Duodenal mucosa (tissue), 2 donors: ENCODE measurements around the gene CD300LB.

ENCODE experiments used
- H3K27ac ChIP-seq: one replicate; pipeline ENCODE4 v1.7.0; 2013; ENCODE audit warnings: low read depth, low read length
- H3K27me3 ChIP-seq, 2 donors: one replicate each; pipeline ENCODE4 v1.7.0; 2013; ENCODE audit warnings: low read length in 2 of 2, control low read depth in 1 of 2; ENCODE audit not compliant: insufficient read depth in 2 of 2, control insufficient read depth in 1 of 2
- H3K36me3 ChIP-seq, 2 donors: one replicate each; pipeline ENCODE4 v1.7.0; 2013; ENCODE audit warnings: low read length in 2 of 2, control low read depth in 1 of 2; ENCODE audit not compliant: insufficient read depth in 2 of 2, control insufficient read depth in 1 of 2
- H3K4me1 ChIP-seq, 2 donors: one replicate each; pipeline ENCODE4 v1.7.0; 2013; ENCODE audit warnings: low read length in 2 of 2, control low read depth in 1 of 2; ENCODE audit not compliant: insufficient read depth in 2 of 2, control insufficient read depth in 1 of 2
- H3K4me3 ChIP-seq, 2 donors: one replicate each; pipeline ENCODE4 v1.7.0; 2013; ENCODE audit warnings: low read length in 2 of 2, low read depth in 1 of 2
- H3K9ac ChIP-seq, 2 donors: one replicate each; pipeline ENCODE4 v1.7.0; 2013; ENCODE audit warnings: low read length in 2 of 2, low read depth in 1 of 2
- H3K9me3 ChIP-seq, 2 donors: one replicate each; pipeline ENCODE4 v1.7.0; 2013; ENCODE audit warnings: low read length in 2 of 2, control low read depth in 1 of 2; ENCODE audit not compliant: control insufficient read depth in 1 of 2

CD300LB gene

DNA sequence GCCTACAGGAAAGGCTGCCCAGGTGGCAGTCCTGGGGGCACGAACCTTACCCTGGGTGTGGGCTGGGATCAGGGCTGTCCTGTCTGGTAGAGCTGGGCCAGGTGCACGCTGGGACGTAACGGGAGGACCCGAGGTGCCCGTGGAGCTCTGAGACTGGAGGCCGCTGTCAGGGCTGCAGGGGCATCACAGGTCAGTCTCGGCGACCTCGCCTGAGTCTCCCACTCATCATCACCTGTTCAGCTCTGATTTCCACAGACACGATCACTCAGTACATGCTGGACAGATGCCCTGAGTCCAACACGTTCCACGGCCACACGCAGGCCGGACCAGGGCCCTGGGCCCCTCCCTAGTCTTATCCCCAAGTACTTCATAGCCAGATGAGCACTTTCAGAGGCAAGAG lies 19.3 kb upstream of the CD300LB start:
- Histone ChIP-seq H3K9me3 (no peaks in the 10 kb centered on the region), H3K9ac (no peak overlapping the region), H3K36me3 (no peaks in the 10 kb centered on the region)

GRCh38 chr17:74549343-74549742 lies 18.1 kb upstream of the CD300LB start:
- H3K27ac ChIP-seq = no peak overlapping the region
- no peaks in the 10 kb centered on the region for H3K9me3 ChIP-seq
- H3K4me1 ChIP-seq = no peaks in the 10 kb centered on the region
- H3K9ac ChIP-seq = no peak overlapping the region
- no peaks in the 10 kb centered on the region for H3K36me3 ChIP-seq
- H3K27me3 ChIP-seq = peaks cover 0 to 4% of the 10 kb centered on the region in 2 donors
- no peak overlapping the region for H3K4me3 ChIP-seq

More for the DNA sequence above, 19.3 kb upstream of the CD300LB start:
- Histone ChIP-seq H3K4me3 (no peak overlapping the region), H3K27me3 (peaks cover 0 to 4% of the 10 kb centered on the region in 2 donors), H3K27ac (no peak overlapping the region), H3K4me1 (no peaks in the 10 kb centered on the region)

GRCh38 chr17:74547736-74548135 lies 16.5 kb upstream of the CD300LB start:
- no peak overlapping the region for H3K27ac ChIP-seq
- no peaks in the 10 kb centered on the region for H3K4me1 ChIP-seq
- no peaks in the 10 kb centered on the region for H3K9me3 ChIP-seq

GRCh38 chr17:74547264-74547663 lies 16.0 kb upstream of the CD300LB start:
- Histone ChIP-seq H3K27ac (no peak overlapping the region), H3K4me3 (no peak overlapping the region), H3K9me3 (no peaks in the 10 kb centered on the region), H3K36me3 (no peaks in the 10 kb centered on the region), H3K9ac (no peak overlapping the region), H3K27me3 (peaks cover 0 to 6% of the 10 kb centered on the region in 2 donors), H3K4me1 (no peaks in the 10 kb centered on the region)

More at GRCh38 chr17:74547736-74548135, 16.5 kb upstream of the CD300LB start:
- H3K36me3 ChIP-seq = no peaks in the 10 kb centered on the region
- peaks cover 0 to 4% of the 10 kb centered on the region in 2 donors for H3K27me3 ChIP-seq
- H3K4me3 ChIP-seq = no peak overlapping the region
- no peak overlapping the region for H3K9ac ChIP-seq

- no peaks in the 10 kb centered on the region for H3K9me3 ChIP-seq
- no peaks in the 10 kb centered on the region for H3K4me1 ChIP-seq
- no peak overlapping the region for H3K4me3 ChIP-seq
- no peaks in the 10 kb centered on the region for H3K36me3 ChIP-seq
- H3K27ac ChIP-seq = no peak overlapping the region
- H3K27me3 ChIP-seq = peaks cover 0 to 5% of the 10 kb centered on the region in 2 donors
- no peak overlapping the region for H3K9ac ChIP-seq
Measured at GRCh38 chr17:74546586-74546985, 15.3 kb upstream of the CD300LB start.

DNA sequence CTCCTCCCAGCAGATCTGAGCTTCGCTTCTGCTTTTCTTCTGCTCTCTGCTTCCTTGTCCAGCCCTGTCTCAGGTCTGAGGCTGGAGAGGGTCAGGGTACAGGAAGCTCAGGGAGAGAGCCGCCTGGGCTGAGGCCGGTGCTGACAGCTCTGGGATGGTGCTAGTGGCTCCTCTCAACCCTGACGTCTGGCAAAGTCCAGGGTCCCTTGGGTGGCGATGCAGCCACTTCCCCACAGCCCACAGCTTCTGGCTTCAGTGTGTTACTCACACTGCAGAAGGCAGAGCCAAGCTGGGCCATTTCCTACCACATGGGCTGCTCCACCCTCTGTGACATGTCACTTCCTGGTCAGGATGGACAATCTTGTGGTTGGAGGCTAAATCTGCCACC lies 14.6 kb upstream of the CD300LB start, which contains the start of gene CD300C:
TSS of gene CD300C (minus strand) at position 273 of the 388 bp plus-strand sequence. CDS start 333 bp downstream, outside the sequence.
- peak within 1 kb of the TSS; percentile 31 for H3K27ac ChIP-seq
- peak within 1 kb of the TSS in 1 of 2 donors; percentile 17 for H3K4me3 ChIP-seq
- H3K9me3 ChIP-seq = no peaks in the 10 kb centered on the region
- H3K4me1 ChIP-seq = no peaks in the 10 kb centered on the region
- no peak within 1 kb of the TSS for H3K9ac ChIP-seq
- peaks cover 0 to 5% of the 10 kb centered on the region in 2 donors for H3K27me3 ChIP-seq
- no peaks in the 10 kb centered on the region for H3K36me3 ChIP-seq

DNA sequence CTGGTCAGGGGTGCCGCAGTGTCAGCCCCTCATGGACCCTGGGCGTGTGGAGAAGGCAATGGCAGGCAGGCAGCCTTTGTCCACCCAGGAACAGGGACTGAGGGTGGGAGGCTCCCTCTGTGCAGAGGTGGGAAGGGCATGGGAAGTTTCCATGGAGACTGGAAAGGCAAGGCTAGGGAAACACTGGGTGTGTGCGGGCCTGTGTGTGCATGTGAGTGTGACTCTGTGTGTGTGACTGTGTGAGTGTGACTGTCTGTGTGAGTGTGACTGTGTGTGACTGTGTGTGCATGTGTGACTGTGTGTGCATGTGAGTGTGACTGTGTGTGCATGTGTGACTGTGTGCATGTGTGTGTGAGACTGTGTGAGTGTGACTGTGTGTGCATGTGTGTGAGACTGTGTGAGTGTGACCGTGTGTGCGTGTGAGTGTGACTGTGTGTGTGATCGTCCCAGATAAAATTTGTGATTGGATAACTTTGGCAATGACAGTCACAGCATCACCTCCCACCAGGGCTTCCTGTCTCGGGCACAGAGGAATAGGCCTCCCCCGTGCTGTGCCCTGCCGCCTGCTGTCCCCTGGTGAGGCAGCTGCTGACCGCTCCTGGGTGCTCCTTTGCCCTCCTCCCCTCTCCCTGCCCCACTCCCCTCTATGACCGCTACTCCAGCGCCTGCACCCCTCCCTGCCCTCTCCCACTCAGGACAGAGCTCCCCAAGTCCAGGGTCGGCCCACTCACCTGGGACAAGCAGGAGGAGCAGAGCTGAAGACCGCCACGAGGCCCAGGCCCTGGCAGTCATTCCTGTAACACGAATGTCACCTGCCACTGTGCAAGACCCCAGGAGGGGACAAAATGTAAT lies 13.9 kb upstream of the CD300LB start:
- Histone ChIP-seq H3K9ac (no peak overlapping the region), H3K4me3 (peak overlapping the region in 1 of 2 donors; percentile 17), H3K9me3 (no peaks in the 10 kb centered on the region), H3K27me3 (peaks cover 0 to 5% of the 10 kb centered on the region in 2 donors), H3K27ac (no peak overlapping the region), H3K4me1 (no peaks in the 10 kb centered on the region), H3K36me3 (no peaks in the 10 kb centered on the region)

- no peaks in the 10 kb centered on the region for H3K36me3 ChIP-seq
- H3K4me1 ChIP-seq = no peaks in the 10 kb centered on the region
- H3K4me3 ChIP-seq = no peak overlapping the region
- H3K27ac ChIP-seq = no peak overlapping the region
- no peaks in the 10 kb centered on the region for H3K9me3 ChIP-seq
- H3K27me3 ChIP-seq = peaks cover 0 to 5% of the 10 kb centered on the region in 2 donors
- no peak overlapping the region for H3K9ac ChIP-seq
Measured at GRCh38 chr17:74543891-74544760, 12.9 kb upstream of the CD300LB start.

DNA sequence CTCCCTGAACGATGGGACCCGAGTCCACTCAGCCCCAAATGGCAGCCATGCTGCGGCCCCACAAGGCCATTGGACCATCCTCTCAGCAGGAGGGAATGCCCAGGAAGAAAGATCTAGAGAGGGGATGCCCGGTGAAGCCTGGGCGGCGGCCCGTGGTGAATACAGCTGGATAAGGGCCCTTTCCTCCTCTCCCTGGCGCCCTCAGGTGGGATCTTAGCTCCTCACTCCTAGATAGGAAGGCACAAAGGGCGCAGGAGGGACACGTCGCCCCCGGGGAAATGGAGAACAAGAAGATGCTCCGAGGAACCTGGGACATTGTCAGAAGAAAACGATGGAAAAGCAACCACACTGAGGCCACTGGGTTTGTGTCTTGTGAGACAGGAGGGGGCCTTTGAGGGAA lies 12.1 kb upstream of the CD300LB start:
- Histone ChIP-seq H3K4me1 (no peaks in the 10 kb centered on the region), H3K27ac (no peak overlapping the region), H3K36me3 (no peaks in the 10 kb centered on the region), H3K9ac (no peak overlapping the region), H3K27me3 (peaks cover 0 to 5% of the 10 kb centered on the region in 2 donors), H3K9me3 (no peaks in the 10 kb centered on the region), H3K4me3 (no peak overlapping the region)
